GM19043 (cell line): ENCODE data around the gene FCAR.
"Not testable (repeated sequence)": the region's sequence is repeated elsewhere in the genome, so short reads cannot be mapped to it uniquely, and the experiment has no call there.

Source experiments
- ATAC-seq: cut with Tn5 transposase; IDR thresholded peaks from one replicate; pipeline ENCODE4 v1.9.1; 2021; ENCODE audit warnings: low read depth; ENCODE audit not compliant: unreplicated experiment

Gene FCAR

DNA sequence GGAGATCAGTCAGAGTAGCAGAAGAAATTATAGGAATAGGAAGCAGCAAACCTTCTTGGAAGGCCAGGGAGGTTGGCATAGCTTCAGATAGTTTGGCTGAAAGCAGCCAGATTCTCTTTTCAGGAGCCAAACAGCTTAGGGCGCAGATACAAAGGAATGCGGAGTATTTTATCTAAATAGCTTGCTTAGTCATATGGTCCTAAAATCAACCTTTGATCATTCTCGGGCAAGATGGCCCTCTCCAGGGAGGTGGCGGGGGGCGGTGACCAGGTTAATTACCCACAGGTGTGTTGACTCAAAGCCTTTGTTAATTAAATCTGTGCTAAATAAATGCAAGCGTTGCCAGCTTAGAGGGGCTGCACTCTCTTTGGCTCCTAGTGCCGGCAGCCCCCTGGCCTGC, 19.4 kb downstream of the FCAR start:
- no peak for ATAC-seq

GRCh38 chr19:54894106-54894505, 20.1 kb downstream of the FCAR start:
- not testable (repeated sequence) for ATAC-seq

DNA sequence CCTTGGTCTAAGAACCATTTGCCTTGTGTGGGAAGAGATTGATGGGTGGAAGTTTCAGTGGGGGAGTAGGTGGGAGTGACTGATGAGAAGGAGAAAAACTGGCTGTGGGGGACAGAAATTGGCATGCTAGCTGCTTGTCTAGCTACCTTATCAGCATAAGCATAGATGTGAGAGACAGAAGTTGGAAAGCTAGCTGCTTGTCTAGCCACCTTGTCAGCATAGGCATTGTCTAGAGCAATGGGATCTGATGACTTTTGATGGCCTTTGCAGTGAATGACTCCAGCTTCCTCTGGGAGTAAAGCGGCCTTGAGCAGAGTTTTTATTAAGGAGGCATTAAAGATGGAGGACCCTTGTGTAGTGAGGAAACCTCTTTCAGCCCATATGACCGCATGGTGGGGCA, 22.0 kb downstream of the FCAR start:
- ATAC-seq = no peak

GRCh38 chr19:54898685-54899084, 24.6 kb downstream of the FCAR start:
- ATAC-seq = not testable (repeated sequence)

DNA sequence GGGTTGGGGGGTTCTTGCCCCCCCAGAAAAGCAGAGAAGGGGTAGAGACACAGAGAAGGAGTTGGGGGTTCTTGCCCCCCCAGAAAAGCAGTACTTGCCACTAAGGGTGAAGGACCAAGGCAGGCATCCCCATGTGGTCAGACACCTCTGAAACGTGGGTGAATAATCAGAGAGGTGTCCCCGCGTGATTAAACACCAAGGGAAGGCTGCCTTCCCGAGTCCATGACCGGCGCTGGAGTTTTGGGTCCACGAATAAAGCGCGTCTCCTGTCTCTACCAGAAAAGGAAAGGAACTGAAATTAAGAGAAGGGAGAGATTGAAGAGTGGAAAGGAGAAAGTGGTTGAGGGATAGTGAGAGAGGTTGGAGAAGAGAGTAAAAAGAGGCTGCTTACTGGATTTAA, 25.6 kb downstream of the FCAR start:
- not testable (repeated sequence) for ATAC-seq

DNA sequence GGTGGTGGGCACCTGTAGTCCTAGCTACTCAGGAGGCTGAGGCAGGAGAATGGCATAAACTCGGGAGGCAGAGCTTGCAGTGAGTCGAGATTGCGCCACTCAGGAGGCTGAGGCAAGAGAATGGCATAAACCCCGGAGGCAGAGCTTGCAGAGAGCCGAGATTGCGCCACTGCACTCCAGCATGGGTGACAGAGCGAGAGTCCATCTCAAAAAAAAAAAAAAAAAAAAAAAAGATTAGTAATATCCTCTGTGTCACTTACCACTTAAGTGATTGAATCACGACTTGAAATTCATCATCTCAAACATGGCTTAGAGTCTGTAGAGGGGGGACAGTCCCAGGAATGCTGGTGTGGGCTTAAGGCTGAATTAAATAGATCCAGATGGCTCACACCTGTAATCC, 27.1 kb downstream of the FCAR start:
- not testable (repeated sequence) for ATAC-seq

DNA sequence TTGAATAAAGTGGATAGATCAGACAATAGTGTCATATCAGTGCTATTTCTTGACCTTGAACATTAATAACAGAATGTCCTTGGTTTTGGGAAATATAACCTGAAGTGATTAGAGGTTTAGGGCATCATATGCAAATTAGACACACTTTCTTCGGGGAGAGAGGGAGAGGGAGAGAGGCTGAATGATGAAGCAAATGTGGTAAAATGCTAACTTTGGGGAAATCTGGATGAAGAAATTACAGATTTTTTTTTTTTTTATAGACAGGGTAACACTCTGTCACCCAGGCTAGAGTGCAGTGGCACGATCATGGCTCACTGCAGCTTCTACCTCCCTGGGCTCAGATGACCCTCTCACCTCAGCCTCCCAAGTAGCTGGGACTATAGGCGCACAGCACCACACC, 28.0 kb downstream of the FCAR start:
- no peak for ATAC-seq

DNA sequence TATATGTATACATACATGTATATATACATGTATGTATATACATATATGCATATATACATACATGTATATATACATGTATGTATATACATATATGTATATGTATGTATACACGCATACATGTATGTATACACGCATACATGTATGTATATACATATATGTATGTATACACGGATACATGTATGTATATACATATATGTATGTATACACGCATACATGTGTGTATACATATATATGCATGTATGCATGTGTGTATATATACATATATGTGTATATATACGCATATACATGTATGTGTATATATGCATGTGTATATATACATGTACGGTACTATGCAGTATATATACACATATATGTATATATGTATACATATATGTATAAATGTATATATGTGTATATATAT, 29.3 kb downstream of the FCAR start:
- ATAC-seq = no peak

DNA sequence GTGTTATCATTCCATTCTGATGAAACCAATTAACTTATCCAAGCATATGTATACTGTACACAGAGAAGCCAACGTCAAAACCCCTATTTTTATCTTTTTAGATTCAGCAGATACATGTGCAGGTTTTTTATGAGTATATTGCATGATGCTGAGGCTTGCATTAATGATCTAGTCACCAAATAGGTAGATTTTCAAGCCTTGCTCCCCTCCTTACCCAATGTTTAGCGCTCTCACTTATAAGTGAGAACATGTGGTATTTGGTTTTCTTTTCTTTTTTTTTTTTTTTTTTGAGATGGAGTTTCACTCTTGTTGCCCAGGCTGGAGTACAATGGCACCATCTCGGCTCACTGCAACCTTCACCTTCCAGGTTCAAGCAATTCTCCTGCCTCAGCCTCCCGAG, 30.2 kb downstream of the FCAR start:
- ATAC-seq = not testable (repeated sequence)

- ATAC-seq = no peak
These were observed 31.4 kb downstream of the FCAR start for GRCh38 chr19:54905421-54905802.

GRCh38 chr19:54905803-54906511, 31.9 kb downstream of the FCAR start, which contains the start of gene NCR1:
TSS of gene NCR1 (plus strand) at chr19:54906148. CDS start at chr19:54906188, 40 bp downstream.
- no peak for ATAC-seq

DNA sequence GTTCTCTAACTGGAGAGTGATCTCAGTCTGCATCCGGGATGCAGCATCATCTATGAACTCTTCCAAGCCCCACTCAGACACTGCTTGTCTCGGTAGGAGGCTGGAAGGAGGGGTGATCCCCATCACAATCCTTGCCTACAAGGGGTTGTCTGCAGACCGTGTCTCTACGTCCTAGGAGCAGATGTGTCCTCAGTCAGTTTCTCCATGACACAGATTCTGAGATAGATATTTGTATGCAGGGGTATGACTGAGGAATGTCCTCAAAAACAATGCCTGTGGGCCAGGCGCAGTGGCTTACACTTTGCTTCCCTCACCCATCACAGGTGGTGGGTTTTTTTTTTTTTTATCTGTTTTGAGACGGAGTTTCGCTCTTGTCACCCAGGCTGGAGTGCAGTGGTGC, 32.8 kb downstream of the FCAR start:
- no peak for ATAC-seq

GRCh38 chr19:54907899-54908298, 33.9 kb downstream of the FCAR start:
- not testable (repeated sequence) for ATAC-seq

- no peak for ATAC-seq
These were observed 42.8 kb downstream of the FCAR start for GRCh38 chr19:54916822-54917221.

GRCh38 chr19:54918499-54918898, 44.5 kb downstream of the FCAR start:
- ATAC-seq = no peak

GRCh38 chr19:54919646-54920563, 45.9 kb downstream of the FCAR start:
- not testable (repeated sequence) for ATAC-seq

DNA sequence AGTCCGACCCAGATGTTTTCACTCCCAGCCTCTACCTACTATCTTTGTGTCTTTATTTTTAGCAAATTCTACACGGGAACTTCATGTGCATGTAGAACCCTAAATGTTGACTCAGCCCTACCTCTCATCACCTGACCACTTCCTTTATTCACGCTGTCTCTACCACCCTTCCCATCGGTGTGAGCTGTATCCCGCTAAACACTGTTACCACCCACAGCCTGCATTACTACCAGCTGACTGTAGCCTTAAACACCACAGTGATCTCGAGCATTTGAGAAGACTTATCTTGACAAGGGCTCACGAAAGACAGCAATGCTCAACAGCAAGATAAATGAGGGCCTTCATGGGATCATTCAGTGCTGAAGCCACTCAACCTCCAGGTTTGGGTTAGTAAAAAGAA, 47.0 kb downstream of the FCAR start:
- no peak for ATAC-seq

DNA sequence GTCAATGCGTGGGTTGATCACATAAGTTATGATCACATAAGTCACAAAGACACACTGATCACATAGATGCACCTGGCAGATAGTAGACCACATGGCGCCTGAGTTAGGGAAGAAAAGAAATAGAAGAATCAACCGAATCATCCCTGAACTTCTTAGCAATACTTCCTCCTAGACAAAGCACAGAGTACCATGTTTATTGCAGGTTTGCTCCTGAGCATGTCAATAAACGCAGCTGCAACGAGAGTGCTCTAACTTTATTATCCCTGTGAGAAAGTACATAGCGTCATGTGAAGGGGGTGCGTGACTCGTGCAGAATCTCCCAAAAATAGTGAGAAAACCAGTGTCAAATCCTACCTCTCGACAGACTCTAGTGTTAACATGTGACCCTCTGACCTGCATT, 49.2 kb downstream of the FCAR start:
- no peak for ATAC-seq

- ATAC-seq = no peak
These were observed 54.3 kb downstream of the FCAR start for GRCh38 chr19:54928299-54928698.

GRCh38 chr19:54937926-54938325, 63.9 kb downstream of the FCAR start:
- ATAC-seq = no peak

DNA sequence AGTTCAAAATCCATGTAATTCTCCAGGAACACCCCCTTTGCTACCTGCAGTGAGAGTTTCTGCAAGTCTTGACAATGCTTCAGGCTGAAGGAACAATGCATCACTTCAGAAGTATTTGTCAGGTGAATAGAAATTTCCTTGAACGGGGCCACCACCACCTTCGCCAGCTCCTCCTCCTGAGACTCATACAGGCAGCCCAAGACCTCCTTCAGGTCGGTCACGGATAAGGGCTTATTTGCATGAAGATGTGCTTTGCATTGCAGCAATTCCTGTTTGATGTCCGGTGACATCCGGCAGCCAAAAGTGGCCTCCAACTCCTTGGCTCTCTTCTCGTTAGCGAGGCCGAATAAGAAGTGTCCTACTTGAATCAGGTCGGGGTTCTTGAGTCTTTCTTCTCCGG, 64.9 kb downstream of the FCAR start:
- no peak for ATAC-seq

- not testable (repeated sequence) for ATAC-seq
These were observed 65.5 kb downstream of the FCAR start for GRCh38 chr19:54939538-54939937.
